Neural progenitor cell (in vitro differentiated cells): ENCODE data around the gene PSMD13. TPM values are rescaled to one million over a fixed set of nuclear protein-coding genes. Genes with fewer than 3 reads are reported as not detected.
A peak's percentile ranks its signal among the peaks of the same experiment; 100 is the strongest.

ENCODE experiments used
- DNase-seq: peaks from one replicate; pipeline ENCODE4 v3.0.0-alpha.2; 2016; ENCODE audit warnings: low spot score
- H2AFZ ChIP-seq: fragments of 200-600 bp; sonication (generic); replicated peaks from 2 replicates; pipeline ENCODE4 v1.6.1; 2016; ENCODE audit warnings: antibody characterized with exemption
- H3F3A ChIP-seq: fragments of 200-600 bp; sonication (generic); 2 replicates; pipeline ENCODE4 v1.6.1; 2016; ENCODE audit warnings: antibody characterized with exemption, low read depth
- H3K27ac ChIP-seq: fragments of 200-600 bp; sonication (generic); 2 replicates; pipeline ENCODE4 v1.5.1; 2016; ENCODE audit warnings: mild to moderate bottlenecking
- H3K27me3 ChIP-seq: fragments of 200-600 bp; sonication (generic); 2 replicates; pipeline ENCODE4 v1.6.1; 2016; ENCODE audit warnings: mild to moderate bottlenecking, moderate library complexity
- H3K36me3 ChIP-seq: fragments of 200-600 bp; sonication (generic); 2 replicates; pipeline ENCODE4 v1.5.1; 2016
- H3K4me1 ChIP-seq: fragments of 200-600 bp; sonication (generic); 2 replicates; pipeline ENCODE4 v1.6.1; 2016; ENCODE audit warnings: mixed run types
- H3K4me2 ChIP-seq: fragments of 200-600 bp; sonication (generic); 2 replicates; pipeline ENCODE4 v1.6.1; 2016
- H3K4me3 ChIP-seq: fragments of 200-600 bp; sonication (generic); 2 replicates; pipeline ENCODE4 v1.5.1; 2016
- H3K79me2 ChIP-seq: fragments of 200-600 bp; sonication (generic); 2 replicates; pipeline ENCODE4 v1.6.1; 2016; ENCODE audit warnings: low read depth
- H3K9ac ChIP-seq: fragments of 200-600 bp; sonication (generic); 2 replicates; pipeline ENCODE4 v1.6.1; 2016
- H3K9me3 ChIP-seq: fragments of 200-600 bp; sonication (generic); 2 replicates; pipeline ENCODE4 v1.5.1; 2016; ENCODE audit warnings: low read depth
- H4K20me1 ChIP-seq: fragments of 200-600 bp; sonication (generic); 2 replicates; pipeline ENCODE4 v1.6.1; 2016; ENCODE audit warnings: low read depth
- H3K27ac Mint-ChIP-seq: 3 replicates; pipeline ENCODE4 v1.8.0; 2021; ENCODE audit warnings: mixed read lengths
- H3K27me3 Mint-ChIP-seq: 2 replicates; pipeline ENCODE4 v1.8.0; 2022; ENCODE audit warnings: low read depth, mild to moderate bottlenecking, inconsistent platforms, moderate library complexity, mixed read lengths; ENCODE audit not compliant: insufficient read depth
- H3K36me3 Mint-ChIP-seq: 3 replicates; pipeline ENCODE4 v1.8.0; 2021; ENCODE audit warnings: mixed read lengths
- H3K4me1 Mint-ChIP-seq: 3 replicates; pipeline ENCODE4 v1.8.0; 2021; ENCODE audit warnings: mixed read lengths
- H3K4me3 Mint-ChIP-seq: 3 replicates; pipeline ENCODE4 v1.8.0; 2021; ENCODE audit warnings: mild to moderate bottlenecking, moderate library complexity, mixed read lengths
- H3K9me3 Mint-ChIP-seq: 3 replicates; pipeline ENCODE4 v1.8.0; 2020; ENCODE audit warnings: mixed read lengths
- CTCF ChIP-seq: fragments of 200-600 bp; sonication (generic); IDR thresholded peaks from 2 replicates; pipeline ENCODE4 v1.5.1; 2017; ENCODE audit warnings: antibody characterized with exemption, mild to moderate bottlenecking
- EZH2 ChIP-seq: fragments of 200-600 bp; sonication (generic); IDR thresholded peaks from 2 replicates; pipeline ENCODE4 v1.6.1; 2017; ENCODE audit warnings: antibody characterized with exemption, mild to moderate bottlenecking, moderate library complexity
- EZH2phosphoT487 ChIP-seq: fragments of 200-600 bp; sonication (generic); IDR thresholded peaks from 2 replicates; pipeline ENCODE4 v1.6.1; 2017; ENCODE audit warnings: antibody characterized with exemption
- total RNA-seq: library from RNA; depleted of rRNA; stranded (reverse); fragments of >200 nt; gene quantifications from 2 replicates; pipeline ENCODE4 v1.2.3, GENCODE V29; 2015; ENCODE audit warnings: low replicate concordance

Gene PSMD13
- total RNA-seq, 1 donor from 2014 or later = 90.6 TPM

DNA sequence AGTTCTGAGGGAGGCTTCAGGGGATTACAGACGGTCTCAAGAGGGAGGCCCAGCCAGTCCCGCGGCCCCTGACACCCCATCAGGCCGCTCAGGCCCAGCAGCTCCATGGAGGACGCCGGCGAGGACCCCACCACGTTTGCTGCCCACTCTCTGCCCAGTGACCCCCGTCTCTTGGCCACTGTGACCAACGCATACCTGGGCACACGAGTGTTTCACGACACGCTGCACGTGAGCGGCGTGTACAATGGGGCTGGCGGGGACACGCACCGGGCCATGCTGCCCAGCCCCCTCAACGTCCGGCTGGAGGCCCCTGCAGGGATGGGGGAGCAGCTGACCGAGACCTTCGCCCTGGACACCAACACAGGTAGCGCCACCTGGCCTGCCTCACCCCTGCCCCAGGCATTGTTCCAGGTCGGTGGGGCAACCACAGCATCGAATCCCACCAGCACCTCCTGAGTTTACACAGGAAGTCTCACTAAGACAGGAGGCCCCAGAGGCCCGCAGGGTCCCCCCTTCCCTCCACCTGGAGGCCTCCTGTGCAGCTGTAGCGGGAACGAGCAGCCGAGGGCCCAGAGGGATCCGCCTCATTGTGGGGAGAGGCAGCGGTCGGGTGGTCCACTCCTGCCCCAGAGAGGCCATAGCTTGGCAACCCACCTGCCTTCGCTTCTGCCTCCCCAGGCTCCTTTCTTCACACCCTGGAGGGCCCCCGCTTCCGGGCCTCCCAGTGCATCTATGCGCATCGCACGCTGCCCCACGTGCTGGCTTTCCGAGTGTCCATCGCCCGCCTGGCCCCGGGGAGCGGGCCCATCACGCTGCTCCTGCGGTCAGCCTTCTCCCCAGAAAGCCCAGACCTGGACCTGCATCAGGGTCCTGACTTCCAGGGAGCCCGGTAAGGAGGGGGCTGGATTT, 53.2 kb downstream of the PSMD13 start:
- Mint-ChIP-seq H3K4me1 (peaks cover 14% of the 10 kb centered on the region), H3K27me3 (peaks cover 12% of the 10 kb centered on the region), H3K9me3 (no peaks in the 10 kb centered on the region), H3K27ac (no peak overlapping the region), H3K36me3 (no peaks in the 10 kb centered on the region), H3K4me3 (peak overlapping the region; percentile 84)
- peak overlapping the region; percentile 81 for H3K4me3 ChIP-seq
- H3K4me1 ChIP-seq = peaks cover 14% of the 10 kb centered on the region
- H3K27me3 ChIP-seq = peaks cover 21% of the 10 kb centered on the region
- no peaks in the 10 kb centered on the region for H4K20me1 ChIP-seq
- peak overlapping the region; percentile 20 for H3K9ac ChIP-seq
- no peak for TF ChIP-seq CTCF
- no peak for TF ChIP-seq EZH2
- no peak for TF ChIP-seq EZH2phosphoT487
- H3K79me2 ChIP-seq = no peaks in the 10 kb centered on the region
- H3K36me3 ChIP-seq = no peaks in the 10 kb centered on the region
- no peak overlapping the region for H3K27ac ChIP-seq
- DNase-seq = no peak
- peak overlapping the region; percentile 94 for H3K4me2 ChIP-seq
- H3K9me3 ChIP-seq = no peaks in the 10 kb centered on the region
- no peak overlapping the region for H2AFZ ChIP-seq
- H3F3A ChIP-seq = no peaks in the 10 kb centered on the region

- no peak overlapping the region for H3K4me3 ChIP-seq
- no peak overlapping the region for H3K4me2 ChIP-seq
- no peak for DNase-seq
Measured at GRCh38 chr11:290621-291231, 54.0 kb downstream of the PSMD13 start.

More at GRCh38 chr11:290621-291231, 54.0 kb downstream of the PSMD13 start:
- peak overlapping the region; percentile 50 for H3K27ac Mint-ChIP-seq
- Histone ChIP-seq H4K20me1 (no peaks in the 10 kb centered on the region), H3K4me1 (peaks cover 14% of the 10 kb centered on the region), H3F3A (no peaks in the 10 kb centered on the region), H3K27me3 (peaks cover 21% of the 10 kb centered on the region), H3K79me2 (no peaks in the 10 kb centered on the region), H3K9me3 (no peaks in the 10 kb centered on the region), H3K36me3 (no peaks in the 10 kb centered on the region), H3K9ac (no peak overlapping the region), H2AFZ (no peak overlapping the region), H3K27ac (no peak overlapping the region)
- no peak for TF ChIP-seq CTCF
- H3K9me3 Mint-ChIP-seq = no peaks in the 10 kb centered on the region
- peaks cover 10% of the 10 kb centered on the region for H3K27me3 Mint-ChIP-seq
- peaks cover 14% of the 10 kb centered on the region for H3K4me1 Mint-ChIP-seq
- no peaks in the 10 kb centered on the region for H3K36me3 Mint-ChIP-seq
- peak overlapping the region; percentile 54 for H3K4me3 Mint-ChIP-seq
